Mucosa of descending colon (tissue), 3 donors: ENCODE results near the gene OR9G1. TPM values are rescaled to one million over a fixed set of nuclear protein-coding genes. Genes with fewer than 3 reads are reported as not detected.

Experiments
- ATAC-seq: fragments of 200-7000 bp; cut with Tn5 transposase; one replicate; pipeline ENCODE4 v1.9.1; 2020; ENCODE audit warnings: mild to moderate bottlenecking, moderate library complexity
- DNase-seq, 3 donors: peaks; one replicate each; pipeline ENCODE4 v3.0.0-alpha.2; 2020
- H3K36me3 ChIP-seq: fragments of 200-600 bp; one replicate; pipeline ENCODE4 v1.8.0; 2021; ENCODE audit warnings: low read depth, mild to moderate bottlenecking
- H3K4me1 ChIP-seq: fragments of 200-600 bp; one replicate; pipeline ENCODE4 v1.8.0; 2021; ENCODE audit warnings: low read depth, mild to moderate bottlenecking
- H3K4me3 ChIP-seq: fragments of 200-600 bp; one replicate; pipeline ENCODE4 v1.8.0; 2021; ENCODE audit warnings: mild to moderate bottlenecking
- H3K9me3 ChIP-seq: fragments of 200-600 bp; one replicate; pipeline ENCODE4 v1.8.0; 2021; ENCODE audit warnings: mild to moderate bottlenecking
- CTCF ChIP-seq: fragments of 200-600 bp; IDR thresholded peaks from one replicate; pipeline ENCODE4 v1.8.0; 2022; ENCODE audit warnings: antibody characterized with exemption, mild to moderate bottlenecking
- intact Hi-C, 2 donors: fragments of 100-400 bp; cut with DNase I in 1 of 2; cut with micrococcal nuclease in 1 of 2; formaldehyde crosslinking; loops; one replicate each; pipeline versions ENCODE4 v1.11.0 to v1.11.1; 2022; cut with DNase I, micrococcal nuclease
- microRNA-seq: library from miRNA; unstranded; fragments of <30 nt; microRNA quantifications from one replicate; pipeline ENCODE4, GENCODE V29; 2019
- total RNA-seq, 3 donors: library from RNA; stranded (reverse); fragmentation: NEBNext Ultra II Directional in 2 of 3; extraction: Animal tissue kit (Norgen Biotek cat#: 25700) in 2 of 3; gene quantifications; one replicate each; pipeline versions ENCODE4 v1.2.1 to v1.2.4, GENCODE V29; 2021 to 2023
- donor health status: DM: no; HTN: no; CAD: no; lungs with moderate emphysema.
- donor health status: DM: no; HTN: no; CAD: no.
- donor health status: DM: no; HTN: yes; CAD: no.

OR9G1 gene
- total RNA-seq, 3 donors from 2014 or later = not detected

GRCh38 chr11:56750190-56750589 lies 51.3 kb downstream of the OR9G1 start:
- ATAC-seq (no peak), DNase-seq (no peak)
- H3K4me1 ChIP-seq = no peaks in the 10 kb centered on the region
- no peaks in the 10 kb centered on the region for H3K36me3 ChIP-seq
- intact Hi-C loops = no loop called here
- H3K9me3 ChIP-seq = no peaks in the 10 kb centered on the region
- no peak for TF ChIP-seq CTCF
- H3K4me3 ChIP-seq = no peak overlapping the region

- ATAC-seq = no peak
- no peaks in the 10 kb centered on the region for H3K4me1 ChIP-seq
- DNase-seq = no peak
- no peaks in the 10 kb centered on the region for H3K9me3 ChIP-seq
- H3K36me3 ChIP-seq = no peaks in the 10 kb centered on the region
- intact Hi-C loops = no loop called here
- H3K4me3 ChIP-seq = no peak overlapping the region
- no peak for TF ChIP-seq CTCF
Measured at GRCh38 chr11:56751480-56751879, 52.6 kb downstream of the OR9G1 start.

Small RNA genes lying within 50 kb of the gene (microRNA-seq; reads per million reads assigned to microRNA genes)
- gene MIR6128 = not detected

Other genes starting within 250 kb of the OR9G1 start
- gene OR5M3, start 225.7 kb upstream of the OR9G1 start, total RNA-seq = not detected
- gene OR5M8, start 207.7 kb upstream of the OR9G1 start, total RNA-seq = not detected
- not detected for gene OR5M11, start 155.8 kb upstream of the OR9G1 start, total RNA-seq
- gene OR5M10, start 121.4 kb upstream of the OR9G1 start, total RNA-seq = not detected
- gene OR5M1, start 84.2 kb upstream of the OR9G1 start, total RNA-seq = not detected
- not detected for gene OR5AP2, start 56.7 kb upstream of the OR9G1 start, total RNA-seq
- gene OR5AR1, start 35.4 kb upstream of the OR9G1 start, total RNA-seq = not detected
- gene OR9G4, start 49.6 kb downstream of the OR9G1 start, total RNA-seq = not detected